Right lobe of liver (tissue), 6 donors: ENCODE data around the gene AGRP. TPM values are rescaled to one million over a fixed set of nuclear protein-coding genes. Genes with fewer than 3 reads are reported as not detected.
A peak's percentile ranks its signal among the peaks of the same experiment; 100 is the strongest.

Experiments used
- ATAC-seq, 4 donors: fragments of 200-7000 bp; cut with Tn5 transposase; one replicate each; pipeline ENCODE4 v1.9.1; 2020; ENCODE audit warnings: mild to moderate bottlenecking in 4 of 4, moderate library complexity in 4 of 4
- DNase-seq, 3 donors: peaks; one replicate each; pipeline ENCODE4 v3.0.0-alpha.2; 2020
- H3K27ac ChIP-seq, 3 donors: fragments of 200-600 bp; one replicate each; pipeline ENCODE4 v1.8.0; 2022
- H3K27me3 ChIP-seq, 2 donors: fragments of 200-600 bp; one replicate each; pipeline ENCODE4 v1.8.0; 2022
- H3K36me3 ChIP-seq, 4 donors: fragments of 200-600 bp; sonication (generic) in 1 of 4; one replicate each; pipeline versions ENCODE4 v1.5.1 to v1.8.0; 2017 to 2022; ENCODE audit warnings: control low read depth in 1 of 4
- H3K4me1 ChIP-seq, 4 donors: fragments of 200-600 bp; sonication (generic) in 1 of 4; one replicate each; pipeline versions ENCODE4 v1.5.1 to v1.8.0; 2017 to 2022; ENCODE audit warnings: control low read depth in 1 of 4
- H3K4me3 ChIP-seq, 3 donors: fragments of 200-600 bp; one replicate each; pipeline ENCODE4 v1.8.0; 2022
- H3K9me3 ChIP-seq, 4 donors: fragments of 200-600 bp; sonication (generic) in 1 of 4; one replicate each; pipeline versions ENCODE4 v1.5.1 to v1.8.0; 2017 to 2022; ENCODE audit warnings: control low read depth in 1 of 4
- POLR2A ChIP-seq: fragments of 450-650 bp; IDR thresholded peaks from one replicate; pipeline ENCODE4 v1.6.1; 2017; ENCODE audit warnings: antibody characterized with exemption, mild to moderate bottlenecking
- WGBS: methylation state at CpG from one replicate; pipeline ENCODE4 v1.1.6; 2018; ENCODE audit warnings: low coverage, low lambda C conversion rate; ENCODE audit not compliant: insufficient coverage; ENCODE audit errors: missing lambda C conversion rate; 5-methylcytosine and 5-hydroxymethylcytosine counted together
- intact Hi-C, 2 donors: fragments of 100-400 bp; cut with DNase I; formaldehyde crosslinking; loops; one replicate each; pipeline versions ENCODE4 v1.11.2 to v1.14.1; 2022
- total RNA-seq, 6 experiments: library from RNA; depleted of rRNA in 2 of 6; stranded (reverse); fragments of >200 nt in 2 of 6; fragmentation: NEBNext Ultra II Directional in 3 of 6; extraction: Animal tissue kit (Norgen Biotek cat#: 25700) in 3 of 6; gene quantifications; one replicate each; pipeline versions ENCODE4 v1.1.0 to v1.2.4, GENCODE V29; 2016 to 2023
- TF ChIP-seq, protein P1 (sequence below), 4 donors: fragments of 200-600 bp in 3 of 4; fragments of 450-650 bp in 1 of 4; IDR thresholded peaks; one replicate each; pipeline versions ENCODE4 v1.5.1 to v1.8.0; 2016 to 2022; ENCODE audit warnings: antibody characterized with exemption in 4 of 4, mild to moderate bottlenecking in 2 of 4
- donor health status: DM: no; HTN: yes; CAD: no.
- donor health status: DM: no; HTN: no; CAD: no.
- donor health status: DM: no; HTN: no; CAD: no.
- donor health status: DM: no; HTN: yes; CAD: no.
- donor health status: DM: no; HTN: yes; CAD: no.

AGRP gene
- total RNA-seq, 6 experiments from 2014 or later = not detected

DNA sequence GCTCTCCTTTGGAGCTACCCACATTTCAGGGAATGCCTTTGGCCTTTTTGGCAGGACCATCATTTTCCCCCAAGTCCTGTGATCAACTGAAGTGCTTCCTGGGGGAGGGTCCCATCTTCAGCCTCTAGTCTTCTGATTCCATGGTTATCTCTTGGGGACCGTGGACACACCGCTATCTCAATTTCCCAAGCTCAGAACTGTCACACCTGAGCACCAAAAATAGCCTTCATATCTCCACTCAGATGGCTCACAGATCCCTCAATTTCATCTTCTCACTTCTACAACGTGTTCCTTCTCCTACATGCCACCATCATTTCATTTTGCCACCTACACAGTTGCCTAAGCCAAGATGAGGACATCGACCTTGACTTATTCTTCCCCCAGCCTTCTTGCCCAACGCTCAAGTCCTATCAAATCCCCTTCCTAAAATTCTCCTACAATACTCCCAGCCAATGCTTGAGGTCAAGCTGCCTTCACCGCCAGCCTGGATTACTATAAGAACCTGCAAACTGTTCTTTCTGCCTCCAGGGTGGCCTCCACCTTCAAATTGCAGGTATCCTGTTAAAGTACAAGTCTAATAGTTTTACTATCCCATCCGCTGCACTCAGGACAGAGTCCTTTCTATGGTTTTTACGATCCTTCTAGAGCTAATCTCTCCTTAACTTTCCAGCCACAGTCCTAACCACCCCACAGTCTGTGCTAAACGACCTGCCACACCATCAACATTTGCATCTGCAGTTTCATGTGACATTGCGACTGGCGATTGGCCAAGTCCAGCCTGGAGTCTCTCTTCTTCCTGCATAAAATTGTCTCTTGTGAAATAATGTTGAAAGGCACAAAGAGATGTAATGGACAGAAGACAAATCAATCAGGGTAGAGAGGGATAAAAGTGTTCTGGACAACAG lies 8.5 kb downstream of the AGRP start:
- ATAC-seq = no peak
- no peak for TF ChIP-seq POLR2A
- TF ChIP-seq, protein P1, sequence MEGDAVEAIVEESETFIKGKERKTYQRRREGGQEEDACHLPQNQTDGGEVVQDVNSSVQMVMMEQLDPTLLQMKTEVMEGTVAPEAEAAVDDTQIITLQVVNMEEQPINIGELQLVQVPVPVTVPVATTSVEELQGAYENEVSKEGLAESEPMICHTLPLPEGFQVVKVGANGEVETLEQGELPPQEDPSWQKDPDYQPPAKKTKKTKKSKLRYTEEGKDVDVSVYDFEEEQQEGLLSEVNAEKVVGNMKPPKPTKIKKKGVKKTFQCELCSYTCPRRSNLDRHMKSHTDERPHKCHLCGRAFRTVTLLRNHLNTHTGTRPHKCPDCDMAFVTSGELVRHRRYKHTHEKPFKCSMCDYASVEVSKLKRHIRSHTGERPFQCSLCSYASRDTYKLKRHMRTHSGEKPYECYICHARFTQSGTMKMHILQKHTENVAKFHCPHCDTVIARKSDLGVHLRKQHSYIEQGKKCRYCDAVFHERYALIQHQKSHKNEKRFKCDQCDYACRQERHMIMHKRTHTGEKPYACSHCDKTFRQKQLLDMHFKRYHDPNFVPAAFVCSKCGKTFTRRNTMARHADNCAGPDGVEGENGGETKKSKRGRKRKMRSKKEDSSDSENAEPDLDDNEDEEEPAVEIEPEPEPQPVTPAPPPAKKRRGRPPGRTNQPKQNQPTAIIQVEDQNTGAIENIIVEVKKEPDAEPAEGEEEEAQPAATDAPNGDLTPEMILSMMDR (IDR thresholded peaks at IDR 0.05) = no peak
- DNase-seq = peak in 1 of 3 donors; percentile 49
- Histone ChIP-seq H3K4me3 (no peak overlapping the region), H3K9me3 (no peaks in the 10 kb centered on the region), H3K27ac (no peak overlapping the region), H3K36me3 (no peaks in the 10 kb centered on the region), H3K27me3 (no peaks in the 10 kb centered on the region), H3K4me1 (peaks cover 0 to 54% (median 21%) of the 10 kb centered on the region in 4 donors)
- WGBS = 50% methylated on average over 9 of the region's 11 CpGs
- intact Hi-C loops = no loop called here

DNA sequence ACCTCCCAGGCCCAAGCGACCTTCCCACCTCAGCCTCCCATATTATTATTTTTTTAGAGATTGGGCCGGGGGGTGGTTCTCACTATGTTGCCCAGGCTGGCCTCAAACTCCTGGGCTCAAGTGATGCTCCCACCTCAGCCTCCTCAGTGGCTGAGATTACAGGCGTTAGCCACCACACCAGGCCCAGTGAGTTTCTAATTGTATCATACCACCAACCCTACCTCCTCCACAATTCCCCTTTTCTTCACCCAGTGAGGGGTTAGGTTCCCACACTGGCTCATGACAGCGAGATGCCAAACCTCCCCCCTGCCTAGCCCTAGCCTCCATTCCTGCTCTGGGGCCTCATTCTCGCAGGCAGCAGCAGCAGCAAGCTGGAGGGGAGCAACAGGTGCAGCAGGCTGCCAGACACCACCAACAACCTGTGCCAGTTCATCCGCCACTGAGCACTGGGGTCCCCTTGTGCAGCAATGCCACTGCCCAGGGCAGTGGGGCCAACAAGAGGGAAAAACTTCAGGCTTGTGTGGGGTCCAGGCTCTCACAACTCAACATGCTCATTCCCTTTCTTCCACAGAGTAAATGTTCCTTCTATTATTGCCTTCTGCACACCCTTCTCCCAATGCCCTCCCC lies 11.5 kb downstream of the AGRP start:
- Histone ChIP-seq H3K27ac (no peak overlapping the region), H3K36me3 (no peaks in the 10 kb centered on the region), H3K27me3 (no peaks in the 10 kb centered on the region), H3K4me1 (peaks cover 0 to 41% (median 15%) of the 10 kb centered on the region in 4 donors), H3K4me3 (no peak overlapping the region), H3K9me3 (no peaks in the 10 kb centered on the region)
- TF ChIP-seq, protein P1 (IDR thresholded peaks at IDR 0.05) = no peak
- TF ChIP-seq POLR2A = no peak
- no peak for DNase-seq
- no peak for ATAC-seq
- intact Hi-C loops = no loop called here
- 79% methylated on average over 5 of the region's 6 CpGs for WGBS

GRCh38 chr16:67470359-67470758 lies 13.0 kb downstream of the AGRP start:
- no peaks in the 10 kb centered on the region for H3K36me3 ChIP-seq
- DNase-seq = peak; percentile 96 to 99 (median 98)
- H3K27ac ChIP-seq = no peak overlapping the region
- H3K4me1 ChIP-seq = peaks cover 0 to 29% (median 14%) of the 10 kb centered on the region in 4 donors
- H3K4me3 ChIP-seq = no peak overlapping the region
- H3K9me3 ChIP-seq = no peaks in the 10 kb centered on the region
- WGBS = 8% methylated on average over 3 of the region's 7 CpGs
- TF ChIP-seq POLR2A = no peak
- TF ChIP-seq, protein P1 (IDR thresholded peaks at IDR 0.05) = no peak
- intact Hi-C loops = no loop called here
- ATAC-seq = peak; percentile 94 to 97 (median 95)
- no peaks in the 10 kb centered on the region for H3K27me3 ChIP-seq

DNA sequence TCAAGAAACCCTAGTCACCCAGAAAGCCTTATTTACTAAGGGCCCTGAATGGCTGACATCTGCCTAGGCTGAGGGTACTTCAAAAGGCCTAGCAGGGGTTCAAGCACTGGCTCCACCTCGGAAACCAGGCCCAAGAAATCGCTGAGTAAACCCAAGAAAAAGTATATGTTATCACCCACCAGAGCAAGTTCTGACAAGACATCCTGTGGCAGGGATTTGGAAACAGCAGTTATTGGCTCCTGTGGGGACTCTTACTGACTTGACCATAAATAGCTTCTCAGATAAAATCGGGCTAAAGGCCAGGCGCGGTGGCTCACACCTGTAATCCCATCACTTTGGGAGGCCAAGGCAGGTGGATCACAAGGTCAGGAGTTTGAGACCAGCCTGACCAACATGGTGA lies 14.6 kb downstream of the AGRP start:
- intact Hi-C loops = no loop called here
- Histone ChIP-seq H3K27me3 (no peaks in the 10 kb centered on the region), H3K9me3 (no peaks in the 10 kb centered on the region), H3K4me1 (peaks cover 0 to 34% (median 14%) of the 10 kb centered on the region in 4 donors), H3K36me3 (no peaks in the 10 kb centered on the region), H3K4me3 (no peak overlapping the region), H3K27ac (no peak overlapping the region)
- TF ChIP-seq, protein P1 (IDR thresholded peaks at IDR 0.05) = no peak
- no peak for TF ChIP-seq POLR2A
- 80% methylated on average over 1 of the region's 5 CpGs for WGBS
- ATAC-seq (no peak), DNase-seq (no peak)
